ENCODE measurements around the gene SULT1A2.
"Not testable (repeated sequence)": the region's sequence is repeated elsewhere in the genome, so short reads cannot be mapped to it uniquely, and the experiment has no call there.

SULT1A2 gene

DNA sequence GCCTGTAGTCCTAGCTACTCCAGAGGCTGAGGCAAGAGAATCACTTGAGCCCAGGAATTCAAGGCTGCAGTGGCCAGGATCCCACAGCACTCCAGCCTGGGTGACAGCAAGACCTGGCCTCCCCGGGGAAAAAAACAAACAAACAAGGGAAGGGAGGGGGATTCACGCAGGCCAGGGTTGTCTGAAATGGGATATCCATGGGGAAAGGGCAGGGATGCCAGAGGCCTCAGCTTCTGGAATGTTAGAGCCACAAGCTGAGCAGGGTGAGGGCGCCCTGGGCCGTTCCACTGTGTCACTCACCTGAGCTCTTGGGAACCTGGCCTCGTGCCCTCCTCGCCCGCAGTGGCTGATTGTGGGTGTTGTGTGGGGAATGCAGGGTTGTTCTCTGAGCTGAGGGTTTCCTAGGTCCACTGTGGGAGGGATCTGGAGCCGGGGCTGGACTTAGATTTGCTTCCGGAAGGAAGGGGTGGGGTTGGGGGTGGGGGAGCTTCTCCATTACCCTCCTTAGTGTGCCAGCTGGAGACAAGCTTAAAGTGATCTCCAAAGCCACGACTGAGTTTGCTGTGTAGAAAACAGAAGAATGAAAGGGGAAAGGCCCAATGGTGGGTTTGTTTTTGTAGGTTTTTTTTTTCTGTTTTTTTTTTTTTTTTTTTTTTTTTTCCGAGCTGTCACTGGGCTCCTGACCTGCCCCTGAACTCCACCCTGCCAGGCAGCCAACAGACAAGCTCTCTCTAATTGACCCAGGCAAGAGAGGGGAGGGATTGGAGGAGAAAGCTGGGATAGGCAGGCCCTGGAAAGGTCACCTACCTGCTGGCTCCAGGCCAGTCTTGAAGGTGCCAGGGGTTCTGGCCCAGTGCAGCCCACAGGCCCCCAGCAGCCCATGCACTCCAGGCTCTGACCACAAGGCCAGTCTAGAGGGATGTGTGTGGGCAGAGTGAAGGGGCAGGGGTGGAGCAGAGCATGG lies 13.1 kb upstream of the SULT1A2 start, which contains the start of gene SULT1A1:
Gene SULT1A1 (minus strand): TSS at position 414 of the 964 bp plus-strand sequence. CDS start 1,189 bp downstream, outside the sequence.
- DNase-seq (ENCODE audit: low spot score) = no peak

GRCh38 chr16:28608867-28609596 lies 12.2 kb upstream of the SULT1A2 start:
- DNase-seq (ENCODE audit: low spot score) = not testable (repeated sequence)

DNA sequence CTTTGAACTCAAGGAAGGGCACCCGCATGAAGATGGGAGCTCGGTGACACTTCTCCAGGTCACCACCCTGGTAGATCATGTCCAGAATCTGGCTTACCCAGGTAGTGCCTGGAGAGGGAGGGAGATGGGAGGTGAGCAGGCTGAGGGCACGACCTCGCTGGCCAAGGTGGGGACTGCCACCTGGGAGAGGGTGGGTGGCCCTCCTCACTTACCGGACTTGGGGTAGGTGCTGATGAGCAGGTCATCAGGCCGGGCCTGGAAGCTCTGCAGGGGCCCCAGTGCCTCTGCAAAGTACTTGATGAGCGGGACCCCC lies 11.6 kb upstream of the SULT1A2 start:
- not testable (repeated sequence) for DNase-seq (ENCODE audit: low spot score)

DNA sequence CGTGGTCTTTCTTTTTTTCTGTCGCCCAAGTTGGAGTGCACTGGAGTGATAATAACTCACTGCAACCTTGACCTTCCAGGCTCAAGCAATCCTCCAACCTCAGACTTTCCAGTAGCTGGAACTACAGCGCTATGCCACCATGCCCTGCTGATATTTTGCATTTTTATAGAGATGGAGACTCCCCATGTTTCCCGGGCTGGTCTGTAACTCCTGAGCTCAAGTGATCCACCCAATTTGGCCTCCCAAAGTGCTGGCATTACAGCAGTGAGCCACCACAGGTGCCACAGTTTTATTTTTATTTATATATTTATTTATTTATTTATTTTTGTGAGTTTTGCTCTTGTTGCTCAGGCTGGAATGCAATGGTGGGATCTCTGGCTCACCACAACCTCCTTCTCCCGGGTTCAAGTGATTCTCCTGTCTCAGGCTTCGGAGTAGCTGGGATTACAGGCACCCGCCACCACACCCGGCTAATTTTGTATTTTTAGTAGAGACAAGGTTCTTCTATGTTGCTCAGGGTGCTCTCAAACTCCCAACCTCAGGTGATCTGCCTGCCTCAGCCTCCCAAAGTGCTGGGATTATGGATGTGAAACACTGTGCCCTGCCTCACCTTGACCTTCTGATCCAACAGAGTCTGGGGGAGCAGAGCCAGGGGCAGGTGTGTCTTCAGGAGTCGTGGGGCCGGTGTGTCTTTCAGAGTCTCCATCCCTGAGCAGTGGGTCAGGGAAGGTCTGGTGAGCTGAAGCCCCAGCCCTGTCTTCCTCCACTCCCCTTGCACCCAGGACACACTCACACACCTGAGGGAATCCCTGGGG lies 11.0 kb upstream of the SULT1A2 start:
- DNase-seq (ENCODE audit: low spot score) = not testable (repeated sequence)

GRCh38 chr16:28607116-28607623 lies 10.3 kb upstream of the SULT1A2 start:
- DNase-seq (ENCODE audit: low spot score) = no peak

DNA sequence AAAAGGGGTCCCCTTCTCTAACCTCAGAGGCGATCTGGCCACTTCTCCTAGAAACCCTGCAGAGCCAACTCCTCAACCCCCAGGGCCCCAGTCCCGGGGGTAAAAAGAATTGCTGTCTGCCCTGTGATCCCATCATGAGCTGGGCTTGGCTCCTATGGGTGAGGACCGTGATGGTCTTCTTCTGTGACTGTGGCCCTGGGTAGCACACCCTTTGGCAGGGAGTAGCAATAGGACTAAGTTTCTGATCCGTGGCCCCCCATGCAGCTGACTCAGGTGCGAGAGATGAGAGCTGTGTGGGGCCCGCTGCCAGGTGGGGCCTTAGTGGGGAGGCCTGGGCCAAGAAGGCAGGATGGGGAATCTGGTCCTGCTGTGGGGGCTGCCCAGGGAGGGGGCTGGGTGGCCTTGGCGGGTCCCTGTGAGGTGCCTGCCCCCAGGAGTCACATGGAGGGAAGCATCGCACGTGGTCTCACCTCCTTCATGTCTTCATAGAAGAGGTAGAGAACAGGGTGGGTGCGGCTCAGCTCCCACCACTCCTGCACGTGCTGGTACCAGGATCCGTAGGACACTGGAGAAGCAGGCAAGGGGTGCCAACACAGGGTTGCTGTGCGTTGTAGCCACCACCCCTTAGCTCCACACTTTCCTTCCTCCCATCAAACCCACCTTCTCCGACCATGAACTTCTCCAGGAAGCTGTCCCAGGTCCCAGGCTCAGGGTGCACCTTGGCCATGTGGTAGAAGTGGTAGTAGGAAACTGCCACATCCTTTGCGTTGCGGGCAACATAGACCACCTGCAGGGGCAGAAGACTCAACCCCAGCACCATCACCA lies 9.7 kb upstream of the SULT1A2 start:
- DNase-seq (ENCODE audit: low spot score) = no peak

- no peak for DNase-seq (ENCODE audit: low spot score)
These were observed 7.3 kb upstream of the SULT1A2 start for GRCh38 chr16:28604186-28604565.

GRCh38 chr16:28603381-28604185 lies 6.7 kb upstream of the SULT1A2 start:
- no peak for DNase-seq (ENCODE audit: low spot score)

GRCh38 chr16:28602529-28602928 lies 5.7 kb upstream of the SULT1A2 start:
- DNase-seq (ENCODE audit: low spot score) = no peak

DNA sequence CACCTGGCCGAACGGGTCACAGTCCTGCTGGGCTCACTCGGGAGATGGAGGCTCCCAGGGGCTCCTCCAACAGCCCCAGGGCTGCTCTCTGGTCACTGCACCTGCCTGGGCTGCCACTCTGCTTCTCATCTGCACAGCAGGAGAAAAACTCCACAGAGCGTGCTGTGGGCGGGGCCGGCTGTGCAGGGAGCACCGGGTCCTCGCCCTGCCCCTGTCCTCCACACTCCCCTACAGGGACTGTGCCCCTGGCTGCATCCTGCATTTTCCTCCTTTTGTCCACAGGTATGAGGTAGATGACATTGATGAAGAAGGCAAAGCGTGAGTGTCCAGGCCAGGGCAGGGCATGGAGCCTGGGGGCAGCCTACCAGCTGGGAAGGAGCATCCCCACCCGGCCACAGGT lies 5.2 kb upstream of the SULT1A2 start:
- DNase-seq (ENCODE audit: low spot score) = not testable (repeated sequence)

DNA sequence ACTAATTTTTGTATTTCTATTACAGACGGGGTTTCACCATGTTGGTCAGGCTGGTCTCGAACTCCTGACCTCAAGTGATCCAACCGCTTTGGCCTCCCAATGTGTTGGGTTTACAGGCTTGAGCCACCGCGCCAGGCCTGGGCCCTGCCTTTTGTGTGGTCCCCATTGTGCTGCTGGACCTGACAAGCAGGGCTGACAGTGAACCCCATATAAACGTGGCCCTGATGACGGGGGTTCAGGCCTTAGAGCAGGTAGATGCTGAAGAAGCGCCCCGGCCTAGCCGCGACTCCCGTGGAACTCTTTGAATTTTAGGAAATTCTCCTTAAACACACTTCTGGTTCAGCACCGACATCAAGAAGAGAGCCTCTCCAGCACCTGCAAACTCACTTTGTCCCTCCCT lies 4.7 kb upstream of the SULT1A2 start:
- DNase-seq (ENCODE audit: low spot score) = not testable (repeated sequence)

DNA sequence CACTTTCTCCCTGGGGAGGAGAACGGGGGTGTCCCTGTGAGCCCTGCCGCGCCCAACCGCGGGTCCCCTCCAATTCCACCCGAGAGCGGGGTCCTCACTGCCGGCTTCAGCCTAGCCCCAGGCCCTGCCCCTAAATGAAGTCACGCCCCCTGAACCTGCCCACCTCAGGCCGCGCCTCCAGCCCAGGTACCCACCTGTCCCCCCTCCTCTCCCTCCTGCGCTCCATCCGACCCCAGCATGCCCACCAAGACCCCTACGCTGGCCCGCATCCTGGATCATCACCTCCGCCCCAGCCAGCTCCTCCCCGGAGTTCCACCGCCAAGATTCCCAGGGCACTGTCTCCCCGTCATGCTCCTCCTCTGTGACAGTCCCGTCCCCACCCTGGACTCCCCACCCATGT lies 4.1 kb upstream of the SULT1A2 start:
- not testable (repeated sequence) for DNase-seq (ENCODE audit: low spot score)

DNA sequence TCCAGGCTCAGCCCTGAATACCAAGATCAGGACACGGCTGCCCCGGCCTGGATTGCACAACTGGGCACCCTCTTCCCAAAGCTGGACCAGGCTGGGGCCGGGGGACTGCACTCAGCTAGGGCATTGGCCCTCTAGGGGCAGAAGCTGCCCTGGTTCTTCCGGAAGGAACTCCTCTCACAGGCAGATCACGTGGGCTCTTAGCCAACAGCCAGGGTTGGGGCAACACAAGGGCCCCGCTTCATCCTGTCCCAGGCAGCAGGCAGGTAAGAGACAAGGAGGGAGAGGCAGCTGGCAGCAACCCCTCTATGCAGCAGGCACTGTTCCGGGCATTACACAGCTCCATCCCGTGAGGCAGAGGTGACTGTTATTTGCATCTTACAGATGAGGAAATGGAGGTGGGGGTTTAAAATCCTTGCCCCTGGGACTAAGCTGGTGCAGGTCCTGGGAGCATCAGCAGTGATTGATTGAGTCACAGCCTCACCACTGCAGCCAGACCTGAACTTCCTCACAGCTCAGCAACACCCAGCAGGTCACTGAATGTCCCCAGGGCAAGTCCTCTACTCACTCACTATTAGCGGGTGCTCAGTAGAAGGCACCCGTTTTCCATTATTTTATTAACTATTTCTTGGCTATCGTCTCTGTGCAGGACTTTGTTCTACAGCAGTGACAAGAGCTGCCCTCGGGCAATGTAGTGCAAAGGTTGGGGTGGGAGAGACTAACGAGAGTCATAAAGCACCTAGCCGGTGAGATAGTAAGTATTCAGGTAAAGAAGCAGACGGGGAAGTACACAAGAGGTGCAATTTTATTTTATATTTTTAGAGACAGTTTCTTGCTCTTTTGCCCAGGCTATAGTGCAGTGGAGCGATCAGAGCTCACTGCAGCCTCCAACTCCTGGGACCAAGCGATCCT lies 2.8 kb upstream of the SULT1A2 start:
- not testable (repeated sequence) for DNase-seq (ENCODE audit: low spot score)

DNA sequence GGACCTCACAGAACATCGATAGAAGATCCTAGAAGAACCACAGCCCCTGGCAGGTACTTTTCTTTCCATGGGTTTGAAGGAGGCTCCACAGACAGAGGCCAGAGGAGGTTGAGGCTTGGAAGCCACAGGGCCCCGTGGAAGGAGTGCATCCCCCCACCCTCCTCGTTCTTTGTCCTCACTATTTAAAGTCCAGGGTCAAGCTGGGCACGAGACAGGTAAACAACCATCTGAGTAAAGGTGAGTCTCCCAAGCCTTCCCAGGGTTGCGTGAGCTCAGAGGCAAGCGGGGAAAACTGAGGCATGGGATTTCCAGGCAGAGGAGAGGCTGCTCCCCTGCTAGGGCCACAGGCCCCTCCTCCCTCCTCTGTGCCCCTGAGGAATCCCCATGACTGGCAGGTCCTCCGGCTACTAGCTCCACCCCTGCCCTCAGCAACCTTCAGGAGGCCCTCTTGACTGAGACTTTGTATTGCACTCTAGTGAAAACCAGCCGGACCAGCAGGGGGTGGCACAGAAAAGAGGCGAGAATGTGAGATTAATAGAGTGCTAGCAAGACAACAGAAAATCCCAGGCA lies 927 bp upstream of the SULT1A2 start:
- no peak for DNase-seq (ENCODE audit: low spot score)

DNA sequence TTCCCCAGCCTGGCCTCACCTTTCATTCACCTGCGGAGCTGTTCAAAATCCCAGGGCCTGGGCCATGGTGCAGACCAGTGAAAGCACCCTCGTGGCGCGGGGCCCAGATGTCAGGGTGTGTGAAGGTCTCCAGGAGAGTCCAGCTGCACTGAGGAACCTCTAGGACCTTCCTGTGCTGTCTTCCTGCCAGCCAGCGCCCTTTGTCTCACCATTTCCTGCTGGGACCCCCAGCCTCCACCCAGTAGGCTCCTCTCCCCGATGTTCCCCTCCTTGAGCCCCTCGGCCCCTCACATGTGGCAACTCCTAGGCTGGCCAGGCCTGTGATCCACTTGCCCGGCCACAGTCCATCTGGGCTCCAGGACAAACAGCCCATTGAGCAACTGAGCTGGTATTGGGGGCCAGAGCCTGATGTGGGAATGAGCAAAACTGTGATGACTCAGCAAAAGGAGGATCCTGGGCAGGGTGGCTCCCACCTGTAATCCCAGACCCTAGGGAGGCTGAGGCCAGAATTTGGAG lies 677 bp downstream of the SULT1A2 start:
- DNase-seq (ENCODE audit: low spot score) = no peak

DNA sequence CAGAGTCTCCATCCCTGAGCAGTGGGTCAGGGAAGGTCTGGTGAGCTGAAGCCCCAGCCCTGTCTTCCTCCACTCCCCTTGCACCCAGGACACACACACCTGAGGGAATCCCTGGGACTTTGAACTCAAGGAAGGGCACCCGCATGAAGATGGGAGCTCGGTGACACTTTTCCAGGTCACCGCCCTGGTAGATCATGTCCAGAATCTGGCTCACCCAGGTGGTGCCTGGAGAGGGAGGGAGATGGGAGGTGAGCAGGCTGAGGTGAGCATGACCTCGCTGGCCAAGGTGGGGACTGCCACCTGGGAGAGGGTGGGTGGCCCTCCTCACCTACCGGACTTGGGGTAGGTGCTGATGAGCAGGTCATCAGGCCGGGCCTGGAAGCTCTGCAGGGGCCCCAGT lies 1.4 kb downstream of the SULT1A2 start:
- DNase-seq (ENCODE audit: low spot score) = not testable (repeated sequence)

- no peak for DNase-seq (ENCODE audit: low spot score)
These were observed 3.8 kb downstream of the SULT1A2 start for GRCh38 chr16:28592979-28593553.

- no peak for DNase-seq (ENCODE audit: low spot score)
These were observed 4.3 kb downstream of the SULT1A2 start for GRCh38 chr16:28592511-28592910.
